ENCODE measurements around the gene AHCY.

Gene AHCY

GRCh38 chr20:34311118-34312023, 8.2 kb upstream of the AHCY start:
- TF ChIP-seq, protein P1, sequence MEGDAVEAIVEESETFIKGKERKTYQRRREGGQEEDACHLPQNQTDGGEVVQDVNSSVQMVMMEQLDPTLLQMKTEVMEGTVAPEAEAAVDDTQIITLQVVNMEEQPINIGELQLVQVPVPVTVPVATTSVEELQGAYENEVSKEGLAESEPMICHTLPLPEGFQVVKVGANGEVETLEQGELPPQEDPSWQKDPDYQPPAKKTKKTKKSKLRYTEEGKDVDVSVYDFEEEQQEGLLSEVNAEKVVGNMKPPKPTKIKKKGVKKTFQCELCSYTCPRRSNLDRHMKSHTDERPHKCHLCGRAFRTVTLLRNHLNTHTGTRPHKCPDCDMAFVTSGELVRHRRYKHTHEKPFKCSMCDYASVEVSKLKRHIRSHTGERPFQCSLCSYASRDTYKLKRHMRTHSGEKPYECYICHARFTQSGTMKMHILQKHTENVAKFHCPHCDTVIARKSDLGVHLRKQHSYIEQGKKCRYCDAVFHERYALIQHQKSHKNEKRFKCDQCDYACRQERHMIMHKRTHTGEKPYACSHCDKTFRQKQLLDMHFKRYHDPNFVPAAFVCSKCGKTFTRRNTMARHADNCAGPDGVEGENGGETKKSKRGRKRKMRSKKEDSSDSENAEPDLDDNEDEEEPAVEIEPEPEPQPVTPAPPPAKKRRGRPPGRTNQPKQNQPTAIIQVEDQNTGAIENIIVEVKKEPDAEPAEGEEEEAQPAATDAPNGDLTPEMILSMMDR (conservative IDR thresholded peaks at IDR 0.05; ENCODE audit: low read depth, low read length): peak; percentile 25
- peak overlapping the region; percentile 16 for H3K4me3 ChIP-seq (ENCODE audit: low read length)
- no peak for DNase-seq (ENCODE audit: low read depth)

GRCh38 chr20:34310481-34311117, 7.4 kb upstream of the AHCY start:
- no peak overlapping the region for H3K4me3 ChIP-seq (ENCODE audit: low read length)
- DNase-seq (ENCODE audit: low read depth): no peak
- TF ChIP-seq, protein P1 (conservative IDR thresholded peaks at IDR 0.05; ENCODE audit: low read depth, low read length): no peak

DNA sequence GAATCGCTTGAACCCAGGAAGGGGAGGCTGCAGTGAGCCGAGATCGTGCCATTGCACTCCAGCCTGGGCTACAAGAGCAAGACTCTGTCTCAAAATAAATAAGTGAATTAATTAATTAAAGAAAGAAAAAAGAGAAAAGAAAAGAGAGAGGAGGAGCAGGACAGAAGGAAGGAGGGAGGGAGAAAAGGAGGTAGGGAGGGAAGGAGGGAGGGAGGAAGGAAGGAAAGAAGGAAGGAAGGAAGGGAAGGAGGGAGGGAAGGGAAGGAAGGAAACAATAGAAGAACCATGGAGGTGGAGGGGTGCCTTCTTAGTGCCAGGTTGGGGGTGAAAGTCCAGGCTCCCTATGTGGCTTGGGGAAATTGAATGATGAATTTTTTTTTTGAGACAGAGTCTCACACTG, 6.5 kb upstream of the AHCY start:
- TF ChIP-seq, protein P1 (conservative IDR thresholded peaks at IDR 0.05; ENCODE audit: low read depth, low read length): no peak
- H3K4me3 ChIP-seq (ENCODE audit: low read length): no peak overlapping the region
- no peak for DNase-seq (ENCODE audit: low read depth)

- TF ChIP-seq, protein P1 (conservative IDR thresholded peaks at IDR 0.05; ENCODE audit: low read depth, low read length): no peak
- DNase-seq (ENCODE audit: low read depth): no peak
- no peak overlapping the region for H3K4me3 ChIP-seq (ENCODE audit: low read length)
Observed at GRCh38 chr20:34305333-34306230, 2.4 kb upstream of the AHCY start.

DNA sequence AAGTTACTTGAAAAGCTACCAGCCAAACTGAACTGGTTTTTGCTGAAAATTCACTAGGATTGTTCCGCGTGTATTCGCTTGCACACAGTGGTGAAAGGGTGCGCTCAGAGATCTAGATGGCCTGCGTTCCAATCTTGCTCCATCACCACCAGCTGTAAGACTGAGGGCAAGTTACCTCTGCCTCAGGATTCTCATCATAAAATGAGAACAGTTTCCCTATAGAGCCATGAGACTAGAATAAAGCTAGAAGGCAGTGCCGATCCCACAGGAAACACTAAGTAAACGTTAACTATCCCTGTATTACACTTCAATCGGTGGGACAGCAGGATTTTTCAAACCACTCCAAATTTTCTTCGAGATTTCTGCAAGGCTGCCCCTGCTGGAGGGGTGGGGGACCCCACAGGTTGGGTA, 838 bp downstream of the AHCY start:
- TF ChIP-seq, protein P1 (conservative IDR thresholded peaks at IDR 0.05; ENCODE audit: low read depth, low read length): no peak
- no peak for DNase-seq (ENCODE audit: low read depth)
- H3K4me3 ChIP-seq (ENCODE audit: low read length): peak overlapping the region; percentile 82

GRCh38 chr20:34301587-34302311, 1.4 kb downstream of the AHCY start:
- TF ChIP-seq, protein P1 (conservative IDR thresholded peaks at IDR 0.05; ENCODE audit: low read depth, low read length): no peak
- DNase-seq (ENCODE audit: low read depth): no peak
- peak overlapping the region; percentile 82 for H3K4me3 ChIP-seq (ENCODE audit: low read length)

Measured in retinal pigment epithelial cell (primary cell).